Fibroblast of skin of abdomen (primary cell): ENCODE measurements around the gene PPP1CC.
A peak's percentile ranks its signal among the peaks of the same experiment; 100 is the strongest.
"Not testable (repeated sequence)": the region's sequence is repeated elsewhere in the genome, so short reads cannot be mapped to it uniquely, and the experiment has no call there.

Experiments
- DNase-seq: peaks from one replicate; pipeline ENCODE4 v3.0.0-alpha.2; 2013

The PPP1CC gene

GRCh38 chr12:110722892-110723291 is 19.8 kb downstream of the PPP1CC start:
- not testable (repeated sequence) for DNase-seq

GRCh38 chr12:110721570-110721969 is 21.1 kb downstream of the PPP1CC start:
- no peak for DNase-seq

- no peak for DNase-seq
Observed at GRCh38 chr12:110720516-110720915, 22.2 kb downstream of the PPP1CC start.

- DNase-seq = no peak
Observed at GRCh38 chr12:110718222-110718908, 24.3 kb downstream of the PPP1CC start.

GRCh38 chr12:110717037-110717436 is 25.7 kb downstream of the PPP1CC start:
- no peak for DNase-seq

GRCh38 chr12:110708917-110709316 is 33.8 kb downstream of the PPP1CC start:
- no peak for DNase-seq

- no peak for DNase-seq
Observed at GRCh38 chr12:110705309-110705708, 37.4 kb downstream of the PPP1CC start.

GRCh38 chr12:110704750-110705149 is 37.9 kb downstream of the PPP1CC start:
- DNase-seq = no peak

- DNase-seq = no peak
Observed at GRCh38 chr12:110704231-110704630, 38.5 kb downstream of the PPP1CC start.

GRCh38 chr12:110702081-110702480 is 40.6 kb downstream of the PPP1CC start:
- no peak for DNase-seq

- DNase-seq = no peak
Observed at GRCh38 chr12:110699591-110700445, 42.9 kb downstream of the PPP1CC start.

GRCh38 chr12:110698171-110698902 is 44.4 kb downstream of the PPP1CC start:
- DNase-seq = peak; percentile 57

- no peak for DNase-seq
Observed at GRCh38 chr12:110697236-110697635, 45.5 kb downstream of the PPP1CC start.

- DNase-seq = no peak
Observed at GRCh38 chr12:110696283-110696682, 46.4 kb downstream of the PPP1CC start.

GRCh38 chr12:110694330-110694901 is 48.3 kb downstream of the PPP1CC start:
- no peak for DNase-seq

- no peak for DNase-seq
Observed at GRCh38 chr12:110693731-110694130, 49.0 kb downstream of the PPP1CC start.

- no peak for DNase-seq
Observed at GRCh38 chr12:110690127-110690430, 52.6 kb downstream of the PPP1CC start.

- peak; percentile 34 for DNase-seq
Observed at GRCh38 chr12:110689281-110690126, 53.2 kb downstream of the PPP1CC start.

GRCh38 chr12:110688446-110689280 is 54.0 kb downstream of the PPP1CC start, which contains the start of gene HVCN1:
TSS of gene HVCN1 (minus strand) at chr12:110689115. CDS start at chr12:110683245, 5,870 bp downstream.
- peak; percentile 5 for DNase-seq

GRCh38 chr12:110687396-110688169 is 55.1 kb downstream of the PPP1CC start:
- no peak for DNase-seq
